ENCODE data around the gene MAP3K6.

DNA sequence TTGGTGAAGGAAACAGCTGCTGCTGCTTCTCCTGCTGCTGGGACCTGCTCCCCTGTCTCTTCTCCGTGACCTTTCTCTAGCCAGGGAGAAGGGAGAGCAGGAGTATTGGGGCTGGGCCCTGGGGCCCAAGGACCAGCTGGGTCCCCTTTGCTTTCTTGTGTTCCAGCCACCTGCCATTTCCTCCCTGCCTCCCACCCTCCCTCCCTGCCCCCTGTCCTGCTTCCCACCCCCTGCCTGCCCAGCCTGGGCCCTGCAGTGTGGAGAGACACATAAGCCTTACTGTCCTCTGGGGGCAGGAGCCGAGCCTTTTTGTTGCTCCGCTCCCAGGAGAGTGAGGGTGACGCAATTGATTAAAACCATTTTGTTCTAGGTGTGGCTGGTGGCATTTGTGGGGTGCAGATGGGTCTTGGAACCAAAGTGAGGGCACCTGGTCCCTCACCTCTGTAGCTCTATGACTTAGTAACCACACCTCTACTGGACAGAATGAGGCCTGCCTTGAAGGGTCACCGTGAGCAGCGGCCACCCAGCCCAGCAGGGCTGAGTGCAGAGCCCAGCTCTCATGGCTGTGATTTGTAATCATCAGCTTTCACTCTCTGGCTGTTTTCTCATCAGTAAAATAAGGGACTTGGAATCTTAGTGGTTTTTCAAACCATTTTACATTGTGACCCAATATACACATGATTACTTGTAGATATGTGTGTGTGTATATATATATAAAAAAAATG is 58.7 kb downstream of the MAP3K6 start:
- TF ChIP-seq JUN (IDR thresholded peaks at IDR 0.05; ENCODE audit: borderline replicate concordance, insufficient read depth, insufficient read length, low read depth), result no peak
- TF ChIP-seq POLR2AphosphoS5 (IDR thresholded peaks at IDR 0.05; ENCODE audit: insufficient read depth, low read depth, low read length), result no peak
- TF ChIP-seq, protein P1, sequence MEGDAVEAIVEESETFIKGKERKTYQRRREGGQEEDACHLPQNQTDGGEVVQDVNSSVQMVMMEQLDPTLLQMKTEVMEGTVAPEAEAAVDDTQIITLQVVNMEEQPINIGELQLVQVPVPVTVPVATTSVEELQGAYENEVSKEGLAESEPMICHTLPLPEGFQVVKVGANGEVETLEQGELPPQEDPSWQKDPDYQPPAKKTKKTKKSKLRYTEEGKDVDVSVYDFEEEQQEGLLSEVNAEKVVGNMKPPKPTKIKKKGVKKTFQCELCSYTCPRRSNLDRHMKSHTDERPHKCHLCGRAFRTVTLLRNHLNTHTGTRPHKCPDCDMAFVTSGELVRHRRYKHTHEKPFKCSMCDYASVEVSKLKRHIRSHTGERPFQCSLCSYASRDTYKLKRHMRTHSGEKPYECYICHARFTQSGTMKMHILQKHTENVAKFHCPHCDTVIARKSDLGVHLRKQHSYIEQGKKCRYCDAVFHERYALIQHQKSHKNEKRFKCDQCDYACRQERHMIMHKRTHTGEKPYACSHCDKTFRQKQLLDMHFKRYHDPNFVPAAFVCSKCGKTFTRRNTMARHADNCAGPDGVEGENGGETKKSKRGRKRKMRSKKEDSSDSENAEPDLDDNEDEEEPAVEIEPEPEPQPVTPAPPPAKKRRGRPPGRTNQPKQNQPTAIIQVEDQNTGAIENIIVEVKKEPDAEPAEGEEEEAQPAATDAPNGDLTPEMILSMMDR (IDR thresholded peaks at IDR 0.05; ENCODE audit: extremely low read depth in 1 of 2, insufficient read depth in 1 of 2, low read depth in 1 of 2, low read length in 2 of 2), result no peak
- no peak for TF ChIP-seq POLR2A (IDR thresholded peaks at IDR 0.05; ENCODE audit: low read depth, low read length)
- TF ChIP-seq EZH2 (IDR thresholded peaks at IDR 0.05; ENCODE audit: borderline replicate concordance, low read depth, low read length, severe bottlenecking), result no peak
- no peak for TF ChIP-seq GATA2 (IDR thresholded peaks at IDR 0.05; ENCODE audit: insufficient read depth, insufficient read length, low read depth, low read length)
- TF ChIP-seq, protein P2, sequence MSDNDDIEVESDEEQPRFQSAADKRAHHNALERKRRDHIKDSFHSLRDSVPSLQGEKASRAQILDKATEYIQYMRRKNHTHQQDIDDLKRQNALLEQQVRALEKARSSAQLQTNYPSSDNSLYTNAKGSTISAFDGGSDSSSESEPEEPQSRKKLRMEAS (IDR thresholded peaks at IDR 0.05; ENCODE audit: insufficient read depth, insufficient read length), result no peak

All from endothelial cell of umbilical vein (primary cell).